NT2/D1 (cell line): ENCODE measurements around the gene XYLT1.

ENCODE experiments used
- DNase-seq: peaks from one replicate; pipeline ENCODE4 v3.0.0-alpha.2; 2011; ENCODE audit warnings: low read depth, low spot score
- H3K27me3 ChIP-seq: 2 replicates; pipeline ENCODE4 v1.6.0; 2011; ENCODE audit warnings: mild to moderate bottlenecking; ENCODE audit not compliant: insufficient read length, insufficient read depth
- H3K36me3 ChIP-seq: 2 replicates; pipeline ENCODE4 v1.6.1; 2011; ENCODE audit warnings: mild to moderate bottlenecking, low read length, mixed read lengths; ENCODE audit not compliant: insufficient read depth, insufficient read length
- H3K4me1 ChIP-seq: 2 replicates; pipeline ENCODE4 v1.5.1; 2011; ENCODE audit not compliant: insufficient read depth, insufficient read length
- H3K4me3 ChIP-seq: 2 replicates; pipeline ENCODE4 v1.5.1; 2011; ENCODE audit warnings: low read depth; ENCODE audit not compliant: insufficient read length
- H3K9ac ChIP-seq: 2 replicates; pipeline ENCODE4 v1.6.0; 2011; ENCODE audit warnings: low read depth; ENCODE audit not compliant: insufficient read length
- H3K9me3 ChIP-seq: 2 replicates; pipeline ENCODE4 v1.5.1; 2011; ENCODE audit warnings: mild to moderate bottlenecking, low read length; ENCODE audit not compliant: insufficient read depth
- SUZ12 ChIP-seq: IDR thresholded peaks from 2 replicates; pipeline ENCODE4 v1.6.1; 2011; ENCODE audit not compliant: insufficient read length, insufficient read depth; ENCODE audit errors: extremely low read depth
- YY1 ChIP-seq: IDR thresholded peaks from 2 replicates; pipeline ENCODE4 v1.6.1; 2011; ENCODE audit not compliant: insufficient read length, insufficient read depth
- ZNF274 ChIP-seq: IDR thresholded peaks from 2 replicates; pipeline ENCODE4 v1.6.1; 2011; ENCODE audit warnings: mild to moderate bottlenecking, low read depth, low read length

Gene XYLT1

DNA sequence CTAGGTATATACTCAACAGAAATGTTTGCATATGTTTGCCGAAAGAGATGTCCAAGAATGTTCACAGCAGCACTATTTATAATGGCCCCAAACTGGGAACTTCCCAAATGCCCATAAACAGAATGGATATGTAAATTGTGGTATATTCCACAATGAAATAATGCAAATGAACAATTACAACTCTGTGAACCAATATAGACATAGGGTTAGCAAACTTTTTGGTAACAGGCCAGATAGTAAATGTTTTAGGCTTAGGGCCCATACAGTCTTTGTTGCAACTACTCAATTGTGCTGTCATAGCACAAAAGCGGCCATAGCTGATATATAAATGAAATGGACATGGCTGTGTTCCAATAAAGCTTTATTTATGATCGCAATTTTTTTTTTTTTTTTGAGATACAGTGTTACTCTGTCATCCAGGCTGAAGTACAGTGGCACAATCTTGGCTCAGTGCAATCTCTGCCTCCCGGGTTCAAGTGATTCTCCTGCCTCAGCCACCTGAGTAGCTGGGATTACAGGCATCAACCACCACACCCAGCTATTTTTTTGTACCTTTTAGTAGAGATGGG lies 16.5 kb downstream of the XYLT1 start:
- no peak overlapping the region for H3K9ac ChIP-seq
- no peak for DNase-seq
- H3K36me3 ChIP-seq: peaks cover 4% of the 10 kb centered on the region
- no peaks in the 10 kb centered on the region for H3K9me3 ChIP-seq
- H3K4me3 ChIP-seq: no peak overlapping the region
- TF ChIP-seq SUZ12 (no peak), YY1 (no peak)
- H3K27me3 ChIP-seq: no peaks in the 10 kb centered on the region
- no peaks in the 10 kb centered on the region for H3K4me1 ChIP-seq

DNA sequence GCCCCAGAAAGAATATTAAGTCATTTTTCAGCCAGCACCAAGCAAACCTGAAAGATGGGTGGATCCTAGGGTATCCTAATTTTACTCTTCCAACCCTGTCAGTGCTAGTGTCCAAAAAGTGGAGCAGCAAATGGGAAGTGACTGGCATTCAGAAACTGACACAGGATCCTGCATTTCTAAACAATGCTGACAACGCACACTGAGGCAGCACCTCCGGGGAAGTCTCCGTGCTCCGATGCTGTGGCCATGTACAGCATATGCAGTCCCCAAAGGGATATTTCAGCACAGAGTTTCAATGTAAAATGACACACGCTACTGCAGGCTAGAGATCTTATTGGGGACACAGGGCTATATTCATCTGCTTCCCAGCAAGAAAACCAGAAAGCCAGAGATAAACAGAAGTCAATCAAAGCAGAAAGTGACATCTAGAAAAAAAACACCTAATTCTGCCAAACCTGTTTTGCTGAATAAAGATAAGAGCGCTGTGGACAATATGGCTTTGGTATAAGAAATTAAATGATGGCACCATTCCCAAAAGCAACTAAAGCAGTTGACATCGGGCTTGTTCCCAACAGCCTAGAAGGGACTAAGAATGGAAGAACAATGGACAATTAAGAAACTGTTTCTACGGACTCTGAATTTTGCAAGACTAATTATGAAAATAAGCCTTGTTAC lies 17.3 kb downstream of the XYLT1 start:
- Histone ChIP-seq H3K9ac (no peak overlapping the region), H3K4me3 (no peak overlapping the region), H3K4me1 (no peaks in the 10 kb centered on the region), H3K36me3 (peaks cover 9% of the 10 kb centered on the region), H3K9me3 (no peaks in the 10 kb centered on the region), H3K27me3 (no peaks in the 10 kb centered on the region)
- no peak for DNase-seq
- TF ChIP-seq SUZ12 (no peak), ZNF274 (no peak), YY1 (no peak)

DNA sequence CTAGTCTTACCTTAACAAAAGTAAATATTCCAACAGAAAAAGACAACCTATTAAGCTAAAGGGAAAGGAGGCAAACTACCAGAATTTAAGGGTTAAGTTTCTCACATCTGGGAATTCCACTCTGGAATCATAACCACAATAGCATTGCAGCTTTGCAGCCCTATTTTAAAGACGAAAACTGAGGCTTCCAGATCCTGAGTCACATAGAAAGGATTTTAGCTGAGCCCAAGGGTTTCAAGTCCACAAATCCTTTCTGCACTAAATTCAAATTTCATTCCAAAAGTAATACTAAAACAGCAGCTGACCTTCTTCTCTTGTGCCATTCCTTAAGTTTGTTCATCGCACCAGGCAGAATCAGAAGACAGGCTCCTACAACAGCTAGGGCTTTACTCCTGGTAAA lies 17.8 kb downstream of the XYLT1 start:
- no peaks in the 10 kb centered on the region for H3K9me3 ChIP-seq
- no peak overlapping the region for H3K9ac ChIP-seq
- no peaks in the 10 kb centered on the region for H3K27me3 ChIP-seq
- H3K4me1 ChIP-seq: no peaks in the 10 kb centered on the region
- TF ChIP-seq ZNF274 (no peak), SUZ12 (no peak), YY1 (no peak)
- DNase-seq: no peak
- peaks cover 9% of the 10 kb centered on the region for H3K36me3 ChIP-seq
- H3K4me3 ChIP-seq: no peak overlapping the region

DNA sequence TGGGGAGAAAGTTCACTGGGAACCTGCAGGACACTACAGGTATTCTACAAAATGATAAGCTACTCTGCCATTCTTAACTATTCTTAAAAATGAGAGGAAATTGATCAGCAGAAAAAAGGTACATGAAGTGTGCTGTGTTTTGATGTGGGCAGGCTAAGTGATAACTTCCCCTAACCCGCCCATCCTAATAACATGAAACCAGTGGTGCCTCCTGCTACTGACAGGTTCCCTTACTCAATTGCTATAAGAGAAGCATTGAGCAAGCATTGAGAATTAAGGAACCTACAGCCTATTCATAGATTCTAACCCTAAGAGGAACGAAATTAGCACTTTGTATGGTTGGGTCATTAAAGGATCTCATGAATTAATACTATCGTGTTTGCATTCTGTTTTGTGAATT lies 18.9 kb downstream of the XYLT1 start:
- peaks cover 9% of the 10 kb centered on the region for H3K36me3 ChIP-seq
- H3K9ac ChIP-seq: no peak overlapping the region
- DNase-seq: no peak
- TF ChIP-seq SUZ12 (no peak), ZNF274 (no peak), YY1 (no peak)
- H3K27me3 ChIP-seq: no peaks in the 10 kb centered on the region
- no peaks in the 10 kb centered on the region for H3K9me3 ChIP-seq
- no peak overlapping the region for H3K4me3 ChIP-seq
- H3K4me1 ChIP-seq: no peaks in the 10 kb centered on the region

DNA sequence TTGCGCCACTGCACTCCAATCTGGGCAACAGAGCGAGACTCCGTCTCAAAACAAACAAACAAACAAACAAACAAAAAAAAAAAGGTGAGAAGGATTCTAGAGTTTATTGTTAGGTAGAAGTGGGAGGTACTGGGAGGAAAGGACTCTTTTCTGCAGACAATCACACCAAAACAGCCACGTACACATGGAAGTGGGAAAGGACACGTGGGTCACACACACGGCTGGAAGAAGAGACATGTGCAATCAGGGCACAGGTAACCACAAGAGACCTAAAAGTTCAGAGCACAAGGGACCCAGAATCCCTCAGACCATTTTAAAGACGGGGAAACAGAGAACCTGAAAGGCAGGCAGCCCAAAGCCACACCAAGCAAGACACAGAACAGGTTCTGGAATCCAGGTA lies 20.5 kb downstream of the XYLT1 start:
- H3K9me3 ChIP-seq: no peaks in the 10 kb centered on the region
- H3K9ac ChIP-seq: no peak overlapping the region
- no peaks in the 10 kb centered on the region for H3K27me3 ChIP-seq
- TF ChIP-seq ZNF274 (no peak), YY1 (no peak), SUZ12 (no peak)
- no peaks in the 10 kb centered on the region for H3K4me1 ChIP-seq
- peaks cover 9% of the 10 kb centered on the region for H3K36me3 ChIP-seq
- H3K4me3 ChIP-seq: no peak overlapping the region
- no peak for DNase-seq

DNA sequence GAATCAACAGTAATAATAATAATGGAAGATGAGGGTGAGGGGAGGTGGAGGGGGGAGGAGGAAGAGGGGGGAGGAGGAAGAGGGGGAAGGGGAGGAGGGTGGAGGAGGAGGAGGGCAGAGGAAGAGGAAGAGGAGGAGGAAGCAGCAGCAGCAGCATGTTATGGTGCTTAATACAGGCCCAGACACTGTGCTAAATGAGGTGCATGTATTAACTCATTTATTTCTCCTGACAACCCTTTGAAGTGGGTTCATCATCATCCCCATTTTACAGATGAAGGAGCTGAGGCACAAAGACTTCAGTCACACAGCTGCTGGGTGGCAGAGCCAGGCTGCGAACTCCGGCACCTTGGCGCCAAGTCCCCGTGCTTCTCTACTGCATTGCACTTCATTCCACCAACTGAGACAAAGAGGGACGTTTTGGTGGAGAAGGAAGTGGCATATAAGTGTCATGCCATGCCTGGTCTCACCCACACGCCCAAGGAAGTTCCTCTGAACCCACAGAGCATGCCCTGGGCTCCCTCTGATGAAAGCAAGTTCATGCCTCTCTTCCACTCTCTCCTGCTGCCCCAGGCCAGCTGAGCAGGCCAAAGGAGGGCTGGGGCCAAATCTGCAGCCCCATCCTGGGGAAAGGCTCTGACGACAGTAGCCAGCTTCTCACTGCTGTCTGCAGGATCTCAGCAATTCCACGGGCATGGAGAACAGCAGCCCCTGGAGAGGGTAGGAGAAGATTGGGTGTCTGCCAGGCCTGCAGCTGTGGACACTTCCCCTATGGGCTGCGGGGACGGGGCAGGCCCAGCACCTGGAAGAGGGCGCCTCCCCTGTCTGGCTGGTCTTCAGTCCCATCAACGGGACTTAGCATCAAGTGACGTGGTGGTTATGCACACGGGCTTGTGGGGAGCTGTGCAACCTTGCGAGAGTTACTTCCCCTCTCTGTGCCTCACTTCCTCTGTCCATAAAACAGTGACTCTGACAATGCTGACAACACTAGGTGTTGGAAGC lies 21.8 kb downstream of the XYLT1 start:
- TF ChIP-seq ZNF274: no peak
- no peak for TF ChIP-seq SUZ12
- TF ChIP-seq YY1: no peak
- no peak for DNase-seq
- Histone ChIP-seq H3K4me1 (no peaks in the 10 kb centered on the region), H3K36me3 (peaks cover 9% of the 10 kb centered on the region), H3K27me3 (no peaks in the 10 kb centered on the region), H3K4me3 (no peak overlapping the region), H3K9ac (no peak overlapping the region), H3K9me3 (no peaks in the 10 kb centered on the region)

DNA sequence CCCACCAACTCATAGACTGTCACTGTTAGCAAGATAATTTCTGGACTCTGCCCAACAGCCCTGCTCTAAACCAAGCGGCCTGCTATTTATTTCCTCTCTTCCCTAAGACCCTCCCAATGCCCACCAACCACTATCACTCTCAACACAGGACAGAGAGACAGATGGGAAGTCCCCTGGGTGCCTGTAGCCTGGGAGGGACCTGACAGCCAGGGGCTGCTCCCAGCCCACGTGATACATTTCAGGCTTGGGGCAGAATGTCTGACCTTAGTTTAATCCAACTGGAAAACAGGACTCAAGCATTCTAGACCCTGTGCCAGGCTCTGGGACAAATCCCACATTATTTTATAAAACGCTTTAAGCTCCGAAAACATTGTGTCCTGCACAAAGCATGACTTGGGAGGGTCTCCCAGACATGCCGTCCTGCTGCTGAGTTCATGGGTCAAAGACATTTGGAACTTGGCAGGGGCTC lies 23.6 kb downstream of the XYLT1 start:
- Histone ChIP-seq H3K4me1 (no peaks in the 10 kb centered on the region), H3K4me3 (no peak overlapping the region), H3K27me3 (no peaks in the 10 kb centered on the region), H3K9me3 (no peaks in the 10 kb centered on the region), H3K36me3 (peaks cover 9% of the 10 kb centered on the region), H3K9ac (no peak overlapping the region)
- DNase-seq: no peak
- TF ChIP-seq SUZ12: no peak
- no peak for TF ChIP-seq ZNF274
